Psoas muscle (tissue), 8 donors: Measurements from ENCODE around the gene RASGEF1C. TPM values are rescaled to one million over a fixed set of nuclear protein-coding genes. Genes with fewer than 3 reads are reported as not detected.

Experiments used
- ATAC-seq, 4 donors: fragments of 200-7000 bp; cut with Tn5 transposase; one replicate each; pipeline ENCODE4 v1.9.1; 2020; ENCODE audit warnings: moderate library complexity in 3 of 4, mild to moderate bottlenecking in 2 of 4
- DNase-seq, 2 donors: peaks; one replicate each; pipeline ENCODE4 v3.0.0-alpha.2; 2020
- H3K27ac ChIP-seq: fragments of 200-600 bp; one replicate; pipeline ENCODE4 v1.8.0; 2022
- H3K27me3 ChIP-seq, 3 donors: fragments of 200-600 bp in 1 of 3; one replicate each; pipeline versions ENCODE4 v1.6.1 to v1.8.0; 2013 to 2022; ENCODE audit warnings: low read length in 2 of 3, mild to moderate bottlenecking in 2 of 3, moderate library complexity in 1 of 3; ENCODE audit not compliant: insufficient read depth in 3 of 3
- H3K36me3 ChIP-seq, 2 donors: fragments of 200-600 bp in 1 of 2; one replicate each; pipeline versions ENCODE4 v1.6.1 to v1.8.0; 2013 to 2022; ENCODE audit warnings: low read depth in 1 of 2, mild to moderate bottlenecking in 1 of 2, moderate library complexity in 1 of 2; ENCODE audit not compliant: insufficient read depth in 1 of 2
- H3K4me1 ChIP-seq: fragments of 200-600 bp; one replicate; pipeline ENCODE4 v1.8.0; 2022
- H3K4me3 ChIP-seq: fragments of 200-600 bp; one replicate; pipeline ENCODE4 v1.8.0; 2022; ENCODE audit warnings: mild to moderate bottlenecking
- H3K9me3 ChIP-seq: fragments of 200-600 bp; one replicate; pipeline ENCODE4 v1.8.0; 2022
- CTCF ChIP-seq: fragments of 200-600 bp; IDR thresholded peaks from one replicate; pipeline ENCODE4 v1.8.0; 2022; ENCODE audit warnings: antibody characterized with exemption
- WGBS, 3 donors: extraction: QIAGEN DNeasy Blood & Tissue Kit; methylation state at CpG; one replicate each; pipeline versions ENCODE4 v1.1.6 to v1.1.7; 2013; 5-methylcytosine and 5-hydroxymethylcytosine counted together
- intact Hi-C, 2 donors: fragments of 100-400 bp; cut with DNase I; formaldehyde crosslinking; loops; one replicate each; pipeline versions ENCODE4 v1.11.0 to v1.14.2; 2022
- polyA plus RNA-seq, 3 donors: library from polyadenylated mRNA; stranded (reverse); fragments of 200-250 nt; gene quantifications; one replicate each; pipeline ENCODE4 v1.2.3, GENCODE V29; 2013
- total RNA-seq, 4 donors: library from RNA; stranded (reverse); fragmentation: NEBNext Ultra II Directional in 2 of 4; extraction: Animal tissue kit (Norgen Biotek cat#: 25700) in 2 of 4; gene quantifications; one replicate each; pipeline versions ENCODE4 v1.2.1 to v1.2.4, GENCODE V29; 2021 to 2023
- donor health status: healthy with polysubstance abuse.
- donor health status: DM: no; HTN: no; CAD: no; lungs with moderate emphysema.
- donor health status: Bipolar disorder and iron deficiency.
- donor health status: healthy.
- donor health status: DM: yes; HTN: yes; CAD: no.
- donor health status: DM: no; HTN: no; CAD: no.
- donor health status: DM: no; HTN: no; CAD: no.
- donor health status: DM: yes; HTN: yes; CAD: no.

RASGEF1C gene
- total and polyA plus RNA-seq, 7 donors, result 0.03 to 0.05 (median 0.04) TPM; not detected in 4

DNA sequence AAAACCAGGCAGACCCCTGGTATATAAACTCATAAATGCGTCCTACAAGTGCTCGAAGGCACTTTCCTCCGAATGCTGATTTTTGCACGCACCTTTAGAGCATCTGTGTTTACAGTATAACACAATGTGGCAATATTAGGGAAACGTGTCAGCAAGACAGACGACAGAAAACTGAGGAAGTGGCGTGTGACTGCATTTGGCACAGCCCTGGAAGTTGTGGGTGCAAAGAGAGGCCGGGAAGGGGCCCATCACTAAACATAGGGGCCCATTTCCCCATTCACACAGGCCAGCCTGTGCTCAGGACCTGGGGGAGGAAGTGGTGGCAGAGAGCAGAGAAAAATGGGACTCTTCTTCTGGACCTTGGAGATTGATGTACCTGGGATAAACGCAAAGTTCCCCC is 48.2 kb downstream of the RASGEF1C start:
- no peaks in the 10 kb centered on the region for H3K4me1 ChIP-seq
- no peak overlapping the region for H3K4me3 ChIP-seq
- no peaks in the 10 kb centered on the region for H3K9me3 ChIP-seq
- ATAC-seq (no peak), DNase-seq (no peak)
- 73 to 82% (median 74%) methylated on average over 9 of the region's 9 CpGs for WGBS, 3 donors
- TF ChIP-seq CTCF, result no peak
- H3K36me3 ChIP-seq, result no peaks in the 10 kb centered on the region
- no peak overlapping the region for H3K27ac ChIP-seq
- intact Hi-C loops, result no loop called here
- H3K27me3 ChIP-seq, result peaks cover 0 to 14% (median 3%) of the 10 kb centered on the region in 3 donors

DNA sequence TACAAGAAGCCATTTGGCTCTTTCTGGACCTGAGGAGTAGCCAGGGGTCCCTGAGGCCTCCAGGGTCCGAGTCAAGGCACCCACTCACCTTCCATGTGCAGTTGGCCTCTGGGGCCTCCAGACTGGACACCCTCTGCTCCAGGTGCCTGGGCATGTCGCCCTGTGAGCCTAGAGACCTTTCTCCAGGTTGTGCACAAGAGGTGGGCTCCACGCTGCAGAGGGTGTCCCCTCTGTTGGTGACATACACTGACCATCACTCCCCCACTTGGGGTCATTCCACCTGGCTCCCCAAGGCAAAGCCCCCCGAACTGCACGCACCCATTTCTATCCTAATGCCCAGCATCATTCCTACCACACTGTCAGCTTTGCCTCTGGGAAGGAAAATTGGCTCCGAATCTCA is 48.8 kb downstream of the RASGEF1C start:
- Histone ChIP-seq H3K36me3 (no peaks in the 10 kb centered on the region), H3K27ac (no peak overlapping the region), H3K9me3 (no peaks in the 10 kb centered on the region), H3K27me3 (peaks cover 0 to 14% (median 3%) of the 10 kb centered on the region in 3 donors), H3K4me3 (no peak overlapping the region), H3K4me1 (no peaks in the 10 kb centered on the region)
- no peak for TF ChIP-seq CTCF
- ATAC-seq, result no peak
- WGBS, 3 donors, result 79 to 88% (median 83%) methylated on average over 6 of the region's 6 CpGs
- no peak for DNase-seq
- intact Hi-C loops, result no loop called here

- intact Hi-C loops, result no loop called here
These were observed 49.3 kb downstream of the RASGEF1C start for GRCh38 chr5:180159756-180160155.

DNA sequence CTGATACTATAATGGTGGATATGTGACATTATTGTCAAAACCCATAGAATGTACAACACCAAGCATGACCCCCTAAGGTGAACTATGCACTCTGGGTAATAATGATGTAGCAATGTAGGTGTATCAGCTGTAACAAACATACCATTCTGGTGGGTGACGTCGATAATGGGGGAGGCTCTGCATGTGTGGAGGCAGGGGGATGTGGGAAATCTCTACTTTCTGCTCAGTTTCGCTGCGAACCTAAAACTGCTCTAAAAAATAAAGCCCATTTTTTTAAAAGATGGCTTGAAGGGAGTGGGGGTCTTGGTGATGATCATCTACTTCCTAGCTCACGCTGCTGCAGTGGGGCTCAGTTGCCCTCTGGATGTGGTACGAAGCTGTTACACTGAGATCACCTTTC is 51.1 kb downstream of the RASGEF1C start:
- 93 to 94% (median 93%) methylated on average over 6 of the region's 6 CpGs for WGBS, 3 donors
- Histone ChIP-seq H3K4me3 (no peak overlapping the region), H3K27me3 (peaks cover 0 to 13% (median 8%) of the 10 kb centered on the region in 3 donors), H3K27ac (no peak overlapping the region), H3K36me3 (no peaks in the 10 kb centered on the region), H3K4me1 (no peaks in the 10 kb centered on the region), H3K9me3 (no peaks in the 10 kb centered on the region)
- DNase-seq, result no peak
- TF ChIP-seq CTCF, result no peak
- ATAC-seq, result no peak
- intact Hi-C loops, result no loop called here

More at GRCh38 chr5:180159756-180160155, 49.3 kb downstream of the RASGEF1C start:
- TF ChIP-seq CTCF, result no peak
- H3K36me3 ChIP-seq, result no peaks in the 10 kb centered on the region
- no peak overlapping the region for H3K4me3 ChIP-seq
- ATAC-seq, result no peak
- no peaks in the 10 kb centered on the region for H3K4me1 ChIP-seq
- H3K27ac ChIP-seq, result no peak overlapping the region
- no peaks in the 10 kb centered on the region for H3K9me3 ChIP-seq
- H3K27me3 ChIP-seq, result peaks cover 0 to 14% (median 3%) of the 10 kb centered on the region in 3 donors
- no peak for DNase-seq
- WGBS, 3 donors, result 19 to 24% (median 19%) methylated on average over 8 of the region's 8 CpGs

- Histone ChIP-seq H3K9me3 (no peaks in the 10 kb centered on the region), H3K27me3 (peaks cover 0 to 4% (median 0%) of the 10 kb centered on the region in 3 donors), H3K36me3 (no peaks in the 10 kb centered on the region), H3K4me3 (no peak overlapping the region), H3K27ac (no peak overlapping the region), H3K4me1 (no peaks in the 10 kb centered on the region)
- no peak for TF ChIP-seq CTCF
- 85 to 88% (median 88%) methylated on average over 10 of the region's 10 CpGs for WGBS, 3 donors
- no peak for ATAC-seq
- intact Hi-C loops, result no loop called here
- no peak for DNase-seq
These were observed 52.9 kb downstream of the RASGEF1C start for GRCh38 chr5:180156141-180156540.
